Type B pancreatic cell (in vitro differentiated cells): ENCODE results near the gene GRIK4. TPM values are rescaled to one million over a fixed set of nuclear protein-coding genes. Genes with fewer than 3 reads are reported as not detected.
A peak's percentile ranks its signal among the peaks of the same experiment; 100 is the strongest.

Source experiments
- DNase-seq: peaks from one replicate; pipeline ENCODE4 v3.0.0; 2021; ENCODE audit warnings: mixed read lengths; ENCODE audit not compliant: unreplicated experiment; ENCODE audit errors: extremely low spot score
- H3K27ac Mint-ChIP-seq: 2 replicates; pipeline ENCODE4 v1.8.0; 2021; ENCODE audit warnings: mild to moderate bottlenecking, mixed read lengths
- H3K27me3 Mint-ChIP-seq: 2 replicates; pipeline ENCODE4 v1.8.0; 2021; ENCODE audit warnings: mixed read lengths
- H3K36me3 Mint-ChIP-seq: 2 replicates; pipeline ENCODE4 v1.8.0; 2021; ENCODE audit warnings: mixed read lengths
- H3K4me1 Mint-ChIP-seq: one replicate; pipeline ENCODE4 v1.8.0; 2021; ENCODE audit warnings: mixed read lengths; ENCODE audit not compliant: unreplicated experiment
- H3K4me3 Mint-ChIP-seq: 2 replicates; pipeline ENCODE4 v1.8.0; 2021; ENCODE audit warnings: mild to moderate bottlenecking, mixed read lengths
- H3K9me3 Mint-ChIP-seq: 2 replicates; pipeline ENCODE4 v1.8.0; 2021; ENCODE audit warnings: mixed read lengths
- total RNA-seq: library from RNA; stranded (reverse); gene quantifications from 2 replicates; pipeline ENCODE4 v1.2.1, GENCODE V29; 2021; ENCODE audit warnings: low replicate concordance
- TF ChIP-seq, protein P1 (sequence below): fragments of 200-600 bp; sonication (generic); conservative IDR thresholded peaks from 2 replicates; pipeline ENCODE4 v1.5.0; 2021; ENCODE audit warnings: antibody characterized with exemption, mild to moderate bottlenecking

GRIK4 gene
- total RNA-seq, 1 donor from 2014 or later: 0.72 TPM

GRCh38 chr11:120713296-120713695 lies 201.7 kb downstream of the GRIK4 start:
- Mint-ChIP-seq H3K4me3 (no peak overlapping the region), H3K27me3 (peaks cover 12% of the 10 kb centered on the region), H3K27ac (no peak overlapping the region), H3K9me3 (no peaks in the 10 kb centered on the region), H3K4me1 (peaks cover 39% of the 10 kb centered on the region), H3K36me3 (no peaks in the 10 kb centered on the region)
- TF ChIP-seq, protein P1, sequence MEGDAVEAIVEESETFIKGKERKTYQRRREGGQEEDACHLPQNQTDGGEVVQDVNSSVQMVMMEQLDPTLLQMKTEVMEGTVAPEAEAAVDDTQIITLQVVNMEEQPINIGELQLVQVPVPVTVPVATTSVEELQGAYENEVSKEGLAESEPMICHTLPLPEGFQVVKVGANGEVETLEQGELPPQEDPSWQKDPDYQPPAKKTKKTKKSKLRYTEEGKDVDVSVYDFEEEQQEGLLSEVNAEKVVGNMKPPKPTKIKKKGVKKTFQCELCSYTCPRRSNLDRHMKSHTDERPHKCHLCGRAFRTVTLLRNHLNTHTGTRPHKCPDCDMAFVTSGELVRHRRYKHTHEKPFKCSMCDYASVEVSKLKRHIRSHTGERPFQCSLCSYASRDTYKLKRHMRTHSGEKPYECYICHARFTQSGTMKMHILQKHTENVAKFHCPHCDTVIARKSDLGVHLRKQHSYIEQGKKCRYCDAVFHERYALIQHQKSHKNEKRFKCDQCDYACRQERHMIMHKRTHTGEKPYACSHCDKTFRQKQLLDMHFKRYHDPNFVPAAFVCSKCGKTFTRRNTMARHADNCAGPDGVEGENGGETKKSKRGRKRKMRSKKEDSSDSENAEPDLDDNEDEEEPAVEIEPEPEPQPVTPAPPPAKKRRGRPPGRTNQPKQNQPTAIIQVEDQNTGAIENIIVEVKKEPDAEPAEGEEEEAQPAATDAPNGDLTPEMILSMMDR: no peak
- DNase-seq: no peak

GRCh38 chr11:120714438-120714837 lies 202.9 kb downstream of the GRIK4 start:
- H3K9me3 Mint-ChIP-seq: no peaks in the 10 kb centered on the region
- peaks cover 42% of the 10 kb centered on the region for H3K4me1 Mint-ChIP-seq
- no peak overlapping the region for H3K27ac Mint-ChIP-seq
- no peak overlapping the region for H3K4me3 Mint-ChIP-seq
- H3K36me3 Mint-ChIP-seq: no peaks in the 10 kb centered on the region
- no peak for DNase-seq
- H3K27me3 Mint-ChIP-seq: peaks cover 12% of the 10 kb centered on the region
- TF ChIP-seq, protein P1: no peak

GRCh38 chr11:120715239-120715638 lies 203.7 kb downstream of the GRIK4 start:
- no peak overlapping the region for H3K27ac Mint-ChIP-seq

GRCh38 chr11:120717042-120717441 lies 205.5 kb downstream of the GRIK4 start:
- H3K27me3 Mint-ChIP-seq: peaks cover 19% of the 10 kb centered on the region

More at GRCh38 chr11:120715239-120715638, 203.7 kb downstream of the GRIK4 start:
- TF ChIP-seq, protein P1: peak; percentile 72
- Mint-ChIP-seq H3K4me3 (no peak overlapping the region), H3K36me3 (no peaks in the 10 kb centered on the region), H3K27me3 (peaks cover 13% of the 10 kb centered on the region), H3K4me1 (peaks cover 37% of the 10 kb centered on the region), H3K9me3 (no peaks in the 10 kb centered on the region)
- peak; percentile 37 for DNase-seq

GRCh38 chr11:120717623-120718022 lies 206.1 kb downstream of the GRIK4 start:
- Mint-ChIP-seq H3K36me3 (no peaks in the 10 kb centered on the region), H3K27me3 (peaks cover 19% of the 10 kb centered on the region), H3K27ac (no peak overlapping the region), H3K4me1 (peaks cover 25% of the 10 kb centered on the region), H3K4me3 (no peak overlapping the region), H3K9me3 (no peaks in the 10 kb centered on the region)
- DNase-seq: peak; percentile 37
- TF ChIP-seq, protein P1: no peak

More at GRCh38 chr11:120717042-120717441, 205.5 kb downstream of the GRIK4 start:
- peak; percentile 43 for DNase-seq
- Mint-ChIP-seq H3K4me1 (peaks cover 26% of the 10 kb centered on the region), H3K4me3 (no peak overlapping the region), H3K9me3 (no peaks in the 10 kb centered on the region), H3K27ac (no peak overlapping the region), H3K36me3 (no peaks in the 10 kb centered on the region)
- TF ChIP-seq, protein P1: no peak

- no peaks in the 10 kb centered on the region for H3K9me3 Mint-ChIP-seq
- no peak overlapping the region for H3K27ac Mint-ChIP-seq
- peaks cover 19% of the 10 kb centered on the region for H3K27me3 Mint-ChIP-seq
- no peak overlapping the region for H3K4me3 Mint-ChIP-seq
- peak; percentile 31 for DNase-seq
- no peaks in the 10 kb centered on the region for H3K36me3 Mint-ChIP-seq
- TF ChIP-seq, protein P1: no peak
- peaks cover 19% of the 10 kb centered on the region for H3K4me1 Mint-ChIP-seq
Observed at GRCh38 chr11:120718171-120718570, 206.6 kb downstream of the GRIK4 start.
